Panc1 (cell line): Measurements from ENCODE around the gene CTNND2. TPM values are rescaled to one million over a fixed set of nuclear protein-coding genes. Genes with fewer than 3 reads are reported as not detected.

Experiments
- ATAC-seq: fragments of 200-7000 bp; cut with Tn5 transposase; 2 replicates; pipeline ENCODE4 v1.9.1; 2020; ENCODE audit warnings: mild to moderate bottlenecking, moderate library complexity
- BruUV-seq: library from RNA; stranded (reverse); fragments of 400-500 nt; replicated peaks from 2 replicates; lab custom pipeline; 2021; lab: Mats Ljungman, UMichigan
- CTCF ChIA-PET: fragments of 300-600 bp; sonication (Branson Sonifier 250); formaldehyde crosslinking; loops from one replicate; lab custom pipeline; 2022; ENCODE audit warnings: antibody characterized with exemption; lab: Charles Lee
- POLR2A ChIA-PET: fragments of 300-600 bp; sonication (Branson Sonifier 250); formaldehyde crosslinking; loops from one replicate; lab custom pipeline; 2022; ENCODE audit warnings: antibody characterized with exemption; lab: Charles Lee
- DNase-seq: peaks from one replicate; pipeline ENCODE4 v3.0.0-alpha.2; 2010; ENCODE audit warnings: low read depth, low spot score
- H3K27ac ChIP-seq: 2 replicates; pipeline ENCODE4 v1.5.1; 2011; ENCODE audit warnings: mild to moderate bottlenecking, low read length, inconsistent platforms
- H3K27me3 ChIP-seq: fragments of 200-500 bp; sonication (Bioruptor generic); 2 replicates; pipeline ENCODE4 v1.6.0; 2014; ENCODE audit warnings: low read length, inconsistent platforms; ENCODE audit not compliant: control insufficient read depth, insufficient read depth
- H3K36me3 ChIP-seq: fragments of 200-500 bp; sonication (Bioruptor generic); 2 replicates; pipeline ENCODE4 v1.5.1; 2014; ENCODE audit warnings: inconsistent platforms, mild to moderate bottlenecking, low read length, moderate library complexity; ENCODE audit not compliant: control insufficient read depth, insufficient read depth
- H3K4me1 ChIP-seq: 2 replicates; pipeline ENCODE4 v1.5.1; 2011; ENCODE audit warnings: inconsistent platforms, mild to moderate bottlenecking, low read length, moderate library complexity; ENCODE audit not compliant: control insufficient read depth, insufficient read depth
- H3K4me3 ChIP-seq, 2 experiments: 2 replicates each; pipeline ENCODE4 v1.5.1; 2011 to 2012; ENCODE audit warnings: low read depth in 2 of 2, low read length in 2 of 2, mild to moderate bottlenecking in 2 of 2, inconsistent platforms in 1 of 2, moderate library complexity in 1 of 2
- H3K9me3 ChIP-seq: fragments of 200-500 bp; sonication (Bioruptor generic); 2 replicates; pipeline ENCODE4 v1.5.1; 2014; ENCODE audit warnings: low read depth, mild to moderate bottlenecking, inconsistent platforms, low read length, moderate library complexity; ENCODE audit not compliant: control insufficient read depth, insufficient read depth
- CTCF ChIP-seq: fragments of 450-650 bp; IDR thresholded peaks from 2 replicates; pipeline ENCODE4 v1.5.1; 2017; ENCODE audit warnings: mild to moderate bottlenecking
- POLR2AphosphoS5 ChIP-seq: IDR thresholded peaks from 2 replicates; pipeline ENCODE4 v1.6.1; 2012; ENCODE audit warnings: mild to moderate bottlenecking, low read depth, low read length, moderate library complexity
- REST ChIP-seq, 2 experiments: IDR thresholded peaks; 2 replicates each; pipeline ENCODE4 v1.6.1; 2011 to 2012; ENCODE audit warnings: low read depth in 2 of 2, control low read depth in 1 of 2, low read length in 1 of 2, mild to moderate bottlenecking in 1 of 2, moderate library complexity in 1 of 2; ENCODE audit not compliant: insufficient read depth in 1 of 2
- SIN3A ChIP-seq: IDR thresholded peaks from 2 replicates; pipeline ENCODE4 v1.6.1; 2012; ENCODE audit warnings: low read depth, mild to moderate bottlenecking, low read length, moderate library complexity, borderline replicate concordance; ENCODE audit not compliant: insufficient read depth
- TCF7L2 ChIP-seq: IDR thresholded peaks from 2 replicates; pipeline ENCODE4 v1.6.1; 2011; ENCODE audit warnings: mild to moderate bottlenecking, low read depth, low read length, inconsistent platforms
- in situ Hi-C: cut with HindIII; loops from 2 replicates; pipeline ENCODE4 v1.10.0; 2016; ENCODE audit warnings: low sequenced_read_pairs, low pct_unique_long_range_greater_than_20kb
- intact Hi-C: fragments of 100-400 bp; cut with micrococcal nuclease; formaldehyde crosslinking; loops from one replicate; pipeline ENCODE4 v1.10.0; 2022; ENCODE audit not compliant: unreplicated experiment
- total RNA-seq: library from RNA; stranded (reverse); gene quantifications from one replicate; pipeline ENCODE4 v1.2.1, GENCODE V29; 2021; ENCODE audit not compliant: unreplicated experiment

CTNND2 gene
- total RNA-seq, 1 experiment from 2014 or later = 1.0 TPM

DNA sequence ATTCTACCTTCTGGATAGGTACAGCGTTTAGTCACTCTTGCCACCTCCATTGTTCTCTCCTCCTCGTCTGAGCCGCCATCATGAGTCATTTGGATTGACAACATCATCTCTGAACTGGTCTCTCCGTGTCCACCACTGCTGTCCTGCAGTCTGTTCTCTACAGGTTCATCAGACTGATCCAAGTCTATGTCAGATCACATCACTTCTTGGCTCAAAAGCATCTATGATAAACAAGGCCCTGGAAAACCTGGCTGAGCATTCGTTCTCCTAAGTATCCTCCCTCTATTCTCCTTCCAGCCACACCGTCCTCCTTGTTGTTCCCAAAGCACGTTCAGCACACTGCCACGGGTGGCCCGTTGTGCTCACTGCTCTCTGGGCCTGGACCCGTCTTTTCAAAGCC, 50.5 kb downstream of the CTNND2 start:
- Histone ChIP-seq H3K27me3 (no peaks in the 10 kb centered on the region), H3K9me3 (no peaks in the 10 kb centered on the region), H3K27ac (no peak overlapping the region), H3K4me3 (no peak overlapping the region), H3K36me3 (no peaks in the 10 kb centered on the region), H3K4me1 (no peaks in the 10 kb centered on the region)
- TF ChIP-seq SIN3A = no peak
- no peak for TF ChIP-seq TCF7L2
- no peak for TF ChIP-seq CTCF
- TF ChIP-seq POLR2AphosphoS5 = no peak
- no peak for TF ChIP-seq REST (IDR thresholded peaks at IDR 0.05; ENCODE audit: insufficient read depth in 1 of 2, low read depth in 2 of 2, low read length in 1 of 2)
- ChIA-PET POLR2A (no interaction called here), CTCF (no interaction called here)
- in situ Hi-C loops (no loop called here), intact Hi-C loops (no loop called here)
- ATAC-seq = no peak
- no peak for DNase-seq
- no TSS peak for BruUV-seq

DNA sequence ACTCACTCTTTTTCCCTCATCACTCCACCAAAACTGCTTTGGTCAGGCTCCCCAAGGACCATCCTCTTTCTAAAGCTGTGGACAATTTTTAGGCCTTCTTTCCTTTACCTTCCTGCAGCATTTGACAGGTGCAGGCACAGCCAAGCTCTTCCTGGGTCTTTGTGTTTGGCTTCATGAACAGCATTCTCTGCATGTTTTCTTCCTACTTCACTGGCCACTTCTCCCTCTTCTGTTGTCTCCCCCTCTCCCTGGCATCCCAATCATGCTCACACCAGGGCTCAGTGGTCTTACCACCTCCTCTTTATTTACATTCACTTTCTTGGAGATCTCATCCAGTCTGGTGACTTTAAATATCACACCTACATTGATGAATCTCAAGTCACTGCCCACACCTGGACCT, 51.1 kb downstream of the CTNND2 start:
- no peak overlapping the region for H3K27ac ChIP-seq
- TF ChIP-seq POLR2AphosphoS5 (no peak), REST (IDR thresholded peaks at IDR 0.05; ENCODE audit: insufficient read depth in 1 of 2, low read depth in 2 of 2, low read length in 1 of 2) (no peak), CTCF (no peak), SIN3A (no peak), TCF7L2 (no peak)
- in situ Hi-C loops (no loop called here), intact Hi-C loops (no loop called here)
- no peaks in the 10 kb centered on the region for H3K27me3 ChIP-seq
- H3K4me1 ChIP-seq = no peaks in the 10 kb centered on the region
- ATAC-seq (no peak), DNase-seq (no peak)
- ChIA-PET POLR2A (no interaction called here), CTCF (no interaction called here)
- H3K4me3 ChIP-seq = no peak overlapping the region
- BruUV-seq = no TSS peak
- no peaks in the 10 kb centered on the region for H3K36me3 ChIP-seq
- no peaks in the 10 kb centered on the region for H3K9me3 ChIP-seq
